ENCODE data around the gene MRPS35.
A peak's percentile ranks its signal among the peaks of the same experiment; 100 is the strongest.

The MRPS35 gene

GRCh38 chr12:27710592-27711316 lies at the start of gene MRPS35:
MRPS35 (plus strand) TSS chr12:27710832; CDS start chr12:27710844, 12 bp downstream.
- no peaks in the 10 kb centered on the region for H3K27me3 ChIP-seq (ENCODE audit: insufficient read depth, low read length)
- H3K9me3 ChIP-seq (ENCODE audit: low read length), result no peaks in the 10 kb centered on the region
- H3K4me3 ChIP-seq (ENCODE audit: low read length), result peak within 1 kb of the TSS; percentile 73
- H2AFZ ChIP-seq (ENCODE audit: low read depth, low read length), result peak within 1 kb of the TSS; percentile 95
- peaks cover 8% of the 10 kb centered on the region for H3K4me1 ChIP-seq (ENCODE audit: insufficient read depth, low read length)
- peaks cover 9% of the 10 kb centered on the region for H3K36me3 ChIP-seq (ENCODE audit: insufficient read depth, low read length)

DNA sequence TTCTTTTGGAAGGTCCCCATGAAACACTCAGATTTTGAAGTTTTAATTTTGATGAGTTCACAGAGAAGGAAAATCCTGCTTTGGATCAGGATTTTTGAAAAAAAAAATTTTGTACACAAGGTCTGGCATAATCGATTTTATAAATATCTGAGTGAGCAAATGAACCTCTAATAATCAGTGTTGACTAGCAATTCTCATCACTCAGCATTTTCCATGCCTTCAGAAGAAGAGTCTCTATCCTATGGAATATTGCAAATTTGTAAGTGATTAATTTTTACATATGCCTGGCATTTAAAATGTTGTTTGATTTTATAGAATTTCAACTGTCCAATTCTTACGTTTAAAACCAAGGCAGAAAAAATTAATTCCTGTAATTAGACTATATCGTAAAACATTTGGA lies 44.9 kb upstream of the MRPS35 start:
- Histone ChIP-seq H3K36me3 (ENCODE audit: insufficient read depth, low read length) (peaks cover 27% of the 10 kb centered on the region), H3K27me3 (ENCODE audit: insufficient read depth, low read length) (no peaks in the 10 kb centered on the region), H3K4me3 (ENCODE audit: low read length) (no peak overlapping the region), H2AFZ (ENCODE audit: low read depth, low read length) (no peak overlapping the region), H3K9me3 (ENCODE audit: low read length) (no peaks in the 10 kb centered on the region), H3K4me1 (ENCODE audit: insufficient read depth, low read length) (peaks cover 2% of the 10 kb centered on the region)

DNA sequence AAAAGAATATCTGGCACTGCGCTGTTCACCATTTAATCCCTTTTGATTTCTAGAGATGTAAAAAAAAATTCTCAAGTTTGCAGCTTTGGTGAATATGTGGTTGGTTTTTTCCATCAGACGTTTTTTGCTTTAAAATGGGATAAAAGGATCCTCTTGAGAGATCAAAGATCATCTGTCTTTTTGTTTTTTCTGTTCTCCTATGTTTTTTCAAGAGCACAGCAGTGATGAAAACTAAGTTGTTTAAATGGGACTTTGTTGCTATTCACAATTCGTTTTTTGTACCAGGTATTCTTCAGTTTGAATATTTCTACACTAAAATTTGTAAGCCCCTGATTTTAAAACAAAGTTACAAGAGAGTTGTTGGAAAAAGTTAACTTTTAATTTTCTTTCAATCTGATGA lies 44.1 kb upstream of the MRPS35 start:
- peaks cover 24% of the 10 kb centered on the region for H3K36me3 ChIP-seq (ENCODE audit: insufficient read depth, low read length)
- H3K9me3 ChIP-seq (ENCODE audit: low read length), result no peaks in the 10 kb centered on the region
- no peaks in the 10 kb centered on the region for H3K27me3 ChIP-seq (ENCODE audit: insufficient read depth, low read length)
- no peak overlapping the region for H3K4me3 ChIP-seq (ENCODE audit: low read length)
- H3K4me1 ChIP-seq (ENCODE audit: insufficient read depth, low read length), result peaks cover 2% of the 10 kb centered on the region
- H2AFZ ChIP-seq (ENCODE audit: low read depth, low read length), result no peak overlapping the region

GRCh38 chr12:27667540-27667939 lies 43.1 kb upstream of the MRPS35 start:
- Histone ChIP-seq H3K27me3 (ENCODE audit: insufficient read depth, low read length) (no peaks in the 10 kb centered on the region), H3K4me1 (ENCODE audit: insufficient read depth, low read length) (peaks cover 2% of the 10 kb centered on the region), H3K36me3 (ENCODE audit: insufficient read depth, low read length) (peaks cover 24% of the 10 kb centered on the region), H3K9me3 (ENCODE audit: low read length) (no peaks in the 10 kb centered on the region), H3K4me3 (ENCODE audit: low read length) (no peak overlapping the region), H2AFZ (ENCODE audit: low read depth, low read length) (no peak overlapping the region)

DNA sequence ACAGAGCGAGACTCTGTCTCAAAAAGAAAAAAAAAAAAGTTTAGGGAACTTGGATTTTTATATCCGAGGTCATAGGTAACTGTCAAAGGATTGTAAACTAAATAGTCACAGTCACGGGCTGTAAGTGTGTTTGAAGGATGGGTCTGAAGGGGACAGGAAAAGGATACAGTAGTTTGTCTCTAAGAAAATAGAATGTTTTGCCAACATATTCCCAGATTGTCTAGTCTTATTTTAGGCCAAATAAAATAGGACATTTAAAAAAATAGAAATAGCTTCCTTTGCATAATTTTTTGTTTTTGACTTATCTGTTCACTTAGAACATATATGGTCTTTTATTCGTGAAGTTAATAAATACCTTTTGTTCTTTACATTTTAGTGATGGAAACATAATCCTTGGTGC lies 38.6 kb upstream of the MRPS35 start:
- no peaks in the 10 kb centered on the region for H3K27me3 ChIP-seq (ENCODE audit: insufficient read depth, low read length)
- no peak overlapping the region for H2AFZ ChIP-seq (ENCODE audit: low read depth, low read length)
- peaks cover 2% of the 10 kb centered on the region for H3K4me1 ChIP-seq (ENCODE audit: insufficient read depth, low read length)
- peaks cover 17% of the 10 kb centered on the region for H3K36me3 ChIP-seq (ENCODE audit: insufficient read depth, low read length)
- H3K9me3 ChIP-seq (ENCODE audit: low read length), result no peaks in the 10 kb centered on the region
- H3K4me3 ChIP-seq (ENCODE audit: low read length), result no peak overlapping the region

GRCh38 chr12:27672643-27673042 lies 38.0 kb upstream of the MRPS35 start:
- peaks cover 2% of the 10 kb centered on the region for H3K4me1 ChIP-seq (ENCODE audit: insufficient read depth, low read length)
- H2AFZ ChIP-seq (ENCODE audit: low read depth, low read length), result no peak overlapping the region
- H3K9me3 ChIP-seq (ENCODE audit: low read length), result no peaks in the 10 kb centered on the region
- no peaks in the 10 kb centered on the region for H3K27me3 ChIP-seq (ENCODE audit: insufficient read depth, low read length)
- peaks cover 13% of the 10 kb centered on the region for H3K36me3 ChIP-seq (ENCODE audit: insufficient read depth, low read length)
- no peak overlapping the region for H3K4me3 ChIP-seq (ENCODE audit: low read length)

- Histone ChIP-seq H2AFZ (ENCODE audit: low read depth, low read length) (no peak overlapping the region), H3K4me3 (ENCODE audit: low read length) (no peak overlapping the region), H3K4me1 (ENCODE audit: insufficient read depth, low read length) (peaks cover 2% of the 10 kb centered on the region), H3K27me3 (ENCODE audit: insufficient read depth, low read length) (no peaks in the 10 kb centered on the region), H3K36me3 (ENCODE audit: insufficient read depth, low read length) (peaks cover 8% of the 10 kb centered on the region), H3K9me3 (ENCODE audit: low read length) (no peaks in the 10 kb centered on the region)
These were observed 37.4 kb upstream of the MRPS35 start for GRCh38 chr12:27673101-27673718.

DNA sequence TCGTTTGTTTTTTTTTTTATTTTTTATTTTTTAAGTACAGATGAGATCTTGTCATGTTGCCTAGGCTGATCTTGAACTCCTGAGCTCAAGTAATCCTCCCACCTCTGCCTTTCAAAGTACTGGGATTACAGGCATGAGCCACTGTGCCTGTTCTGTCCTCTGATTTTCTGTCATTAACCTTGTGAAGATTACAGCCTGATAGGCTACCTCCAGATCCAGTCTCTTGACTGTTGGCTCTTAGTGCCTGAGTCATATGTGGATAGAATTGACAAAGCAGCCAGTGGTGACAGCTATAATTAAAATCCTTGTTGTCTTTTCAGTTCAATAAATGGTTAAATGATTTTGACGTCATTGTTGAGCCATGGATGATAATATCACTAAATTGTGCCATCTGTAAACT lies 35.6 kb upstream of the MRPS35 start:
- Histone ChIP-seq H3K4me3 (ENCODE audit: low read length) (no peak overlapping the region), H3K4me1 (ENCODE audit: insufficient read depth, low read length) (no peaks in the 10 kb centered on the region), H3K9me3 (ENCODE audit: low read length) (no peaks in the 10 kb centered on the region), H3K27me3 (ENCODE audit: insufficient read depth, low read length) (no peaks in the 10 kb centered on the region), H3K36me3 (ENCODE audit: insufficient read depth, low read length) (peaks cover 10% of the 10 kb centered on the region), H2AFZ (ENCODE audit: low read depth, low read length) (no peak overlapping the region)

DNA sequence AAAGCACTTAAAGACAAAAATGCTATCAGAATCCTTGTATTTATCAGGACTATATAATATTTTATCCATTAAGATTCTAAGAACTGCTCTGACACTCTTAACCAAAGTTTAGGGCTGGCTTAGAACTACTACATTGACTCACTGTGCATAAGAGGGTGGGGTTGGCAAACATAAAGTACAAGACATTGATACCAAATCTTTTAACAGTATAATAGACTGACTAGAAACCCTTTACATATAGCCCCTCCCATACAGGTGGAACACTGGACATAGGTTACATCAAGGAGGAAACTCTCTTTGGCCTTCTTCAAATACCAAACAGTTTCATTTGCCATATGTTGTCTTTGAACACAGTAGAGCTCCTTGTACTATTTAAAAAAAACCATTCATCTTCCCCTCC lies 30.0 kb upstream of the MRPS35 start:
- Histone ChIP-seq H3K4me1 (ENCODE audit: insufficient read depth, low read length) (no peaks in the 10 kb centered on the region), H2AFZ (ENCODE audit: low read depth, low read length) (no peak overlapping the region), H3K27me3 (ENCODE audit: insufficient read depth, low read length) (no peaks in the 10 kb centered on the region), H3K9me3 (ENCODE audit: low read length) (no peaks in the 10 kb centered on the region), H3K36me3 (ENCODE audit: insufficient read depth, low read length) (peaks cover 20% of the 10 kb centered on the region), H3K4me3 (ENCODE audit: low read length) (no peak overlapping the region)

GRCh38 chr12:27682534-27682933 lies 28.1 kb upstream of the MRPS35 start:
- Histone ChIP-seq H2AFZ (ENCODE audit: low read depth, low read length) (no peak overlapping the region), H3K4me3 (ENCODE audit: low read length) (no peak overlapping the region), H3K36me3 (ENCODE audit: insufficient read depth, low read length) (peaks cover 16% of the 10 kb centered on the region), H3K4me1 (ENCODE audit: insufficient read depth, low read length) (no peaks in the 10 kb centered on the region), H3K9me3 (ENCODE audit: low read length) (no peaks in the 10 kb centered on the region), H3K27me3 (ENCODE audit: insufficient read depth, low read length) (no peaks in the 10 kb centered on the region)

- H3K4me3 ChIP-seq (ENCODE audit: low read length), result no peak overlapping the region
- no peak overlapping the region for H2AFZ ChIP-seq (ENCODE audit: low read depth, low read length)
- no peaks in the 10 kb centered on the region for H3K9me3 ChIP-seq (ENCODE audit: low read length)
- H3K27me3 ChIP-seq (ENCODE audit: insufficient read depth, low read length), result no peaks in the 10 kb centered on the region
- peaks cover 32% of the 10 kb centered on the region for H3K36me3 ChIP-seq (ENCODE audit: insufficient read depth, low read length)
- no peaks in the 10 kb centered on the region for H3K4me1 ChIP-seq (ENCODE audit: insufficient read depth, low read length)
These were observed 25.4 kb upstream of the MRPS35 start for GRCh38 chr12:27685274-27685673.

DNA sequence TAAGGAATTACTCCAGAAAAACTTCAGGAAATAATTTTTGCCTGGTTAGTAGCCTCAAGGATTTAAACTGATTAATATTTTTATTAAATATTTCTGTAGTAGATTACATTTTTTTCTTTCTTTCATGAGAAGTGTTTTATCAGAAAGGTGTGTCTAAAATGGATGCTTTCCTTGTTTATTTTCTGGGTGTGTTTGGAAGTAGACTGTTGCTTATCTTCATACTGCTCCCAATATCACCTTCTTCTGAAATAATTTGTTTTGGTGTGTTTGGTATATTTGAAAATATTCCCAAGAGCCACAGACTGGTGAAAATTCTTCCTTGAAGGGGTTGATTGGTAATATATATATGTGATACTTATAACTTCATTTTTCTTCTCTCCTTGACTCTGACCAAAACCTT lies 24.5 kb upstream of the MRPS35 start:
- H3K36me3 ChIP-seq (ENCODE audit: insufficient read depth, low read length), result peaks cover 30% of the 10 kb centered on the region
- H2AFZ ChIP-seq (ENCODE audit: low read depth, low read length), result no peak overlapping the region

GRCh38 chr12:27688671-27689070 lies 22.0 kb upstream of the MRPS35 start:
- Histone ChIP-seq H3K4me1 (ENCODE audit: insufficient read depth, low read length) (no peaks in the 10 kb centered on the region), H3K27me3 (ENCODE audit: insufficient read depth, low read length) (no peaks in the 10 kb centered on the region), H3K9me3 (ENCODE audit: low read length) (no peaks in the 10 kb centered on the region), H3K4me3 (ENCODE audit: low read length) (no peak overlapping the region), H2AFZ (ENCODE audit: low read depth, low read length) (no peak overlapping the region), H3K36me3 (ENCODE audit: insufficient read depth, low read length) (peaks cover 38% of the 10 kb centered on the region)

More for the DNA sequence above, 24.5 kb upstream of the MRPS35 start:
- no peak overlapping the region for H3K4me3 ChIP-seq (ENCODE audit: low read length)
- H3K9me3 ChIP-seq (ENCODE audit: low read length), result no peaks in the 10 kb centered on the region
- no peaks in the 10 kb centered on the region for H3K4me1 ChIP-seq (ENCODE audit: insufficient read depth, low read length)
- no peaks in the 10 kb centered on the region for H3K27me3 ChIP-seq (ENCODE audit: insufficient read depth, low read length)

Data from neuron (in vitro differentiated cells).